Measurements from ENCODE around the gene SPACA4.

- TF ChIP-seq CTCF (IDR thresholded peaks at IDR 0.05) (no peak), POLR2AphosphoS5 (IDR thresholded peaks at IDR 0.05; ENCODE audit: low read depth, low read length) (no peak), TCF7L2 (IDR thresholded peaks at IDR 0.05; ENCODE audit: low read depth, low read length) (no peak)
These were observed 35.3 kb downstream of the SPACA4 start for GRCh38 chr19:48641850-48642249.
